ENCODE data around the gene SYP.
A peak's percentile ranks its signal among the peaks of the same experiment; 100 is the strongest.

SYP gene

GRCh38 chrX:49199906-49200771 lies at the start of gene SYP:
SYP (minus strand) TSS chrX:49200193; CDS start chrX:49200186, 7 bp downstream.
- peak; percentile 78 for DNase-seq (ENCODE audit: low read depth)

GRCh38 chrX:49249616-49250015 lies 49.6 kb upstream of the SYP start:
- DNase-seq (ENCODE audit: low read depth) = no peak

DNA sequence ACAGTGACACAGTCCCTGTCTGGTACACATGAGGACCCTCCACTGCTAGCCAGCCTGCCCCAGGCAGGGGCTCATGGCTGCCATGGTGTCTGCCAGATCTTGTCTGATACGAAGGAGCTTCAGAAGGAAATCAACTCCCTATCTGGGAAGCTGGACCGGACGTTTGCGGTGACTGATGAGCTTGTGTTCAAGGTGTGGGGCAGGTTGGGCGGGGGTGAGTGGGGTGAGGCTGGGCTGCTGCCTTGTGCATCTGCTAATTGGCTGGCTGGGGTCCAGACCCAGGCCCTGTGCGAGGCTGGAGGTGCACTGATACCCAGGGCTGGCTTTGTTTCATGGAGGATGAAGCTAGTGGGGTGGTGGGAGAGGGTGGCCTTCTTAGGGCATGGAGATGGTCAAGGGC lies 49.1 kb upstream of the SYP start:
- no peak for DNase-seq (ENCODE audit: low read depth)

DNA sequence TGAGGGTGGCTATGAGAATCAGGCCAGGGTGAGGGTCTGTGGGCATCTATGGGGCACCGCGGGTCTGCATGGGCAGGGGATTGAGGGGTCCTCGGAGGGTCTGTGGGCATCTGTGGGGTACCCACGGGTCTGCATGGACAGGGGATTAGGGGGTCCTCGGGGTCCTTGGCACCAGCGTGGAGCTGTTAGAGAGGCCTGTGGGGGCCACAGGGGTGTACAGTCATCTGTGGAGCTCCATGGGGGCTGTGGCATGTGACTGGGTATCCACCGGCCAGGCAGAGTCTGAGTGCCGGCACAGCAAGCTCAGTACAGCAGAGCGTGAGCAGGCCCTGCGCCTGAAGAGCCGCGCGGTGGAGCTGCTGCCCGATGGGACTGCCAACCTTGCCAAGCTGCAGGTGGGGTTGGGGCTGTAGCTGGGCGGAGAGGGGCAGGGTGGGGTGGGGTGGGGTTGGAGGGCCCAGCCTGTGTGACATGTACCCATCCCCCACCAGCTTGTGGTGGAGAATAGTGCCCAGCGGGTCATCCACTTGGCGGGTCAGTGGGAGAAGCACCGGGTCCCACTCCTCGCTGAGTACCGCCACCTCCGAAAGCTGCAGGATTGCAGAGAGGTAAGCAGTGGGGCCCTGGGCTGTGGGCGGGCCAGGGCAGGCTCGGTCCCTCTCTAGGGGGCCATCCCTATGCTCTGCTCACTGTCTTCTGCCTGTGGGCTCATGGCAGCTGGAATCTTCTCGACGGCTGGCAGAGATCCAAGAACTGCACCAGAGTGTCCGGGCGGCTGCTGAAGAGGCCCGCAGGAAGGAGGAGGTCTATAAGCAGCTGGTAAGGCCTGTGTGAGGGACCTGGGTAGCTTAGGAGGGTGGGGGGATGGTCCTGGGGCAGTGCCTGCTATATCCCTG lies 48.2 kb upstream of the SYP start:
- DNase-seq (ENCODE audit: low read depth) = no peak

- DNase-seq (ENCODE audit: low read depth) = no peak
Observed at GRCh38 chrX:49247346-49247745, 47.4 kb upstream of the SYP start.

DNA sequence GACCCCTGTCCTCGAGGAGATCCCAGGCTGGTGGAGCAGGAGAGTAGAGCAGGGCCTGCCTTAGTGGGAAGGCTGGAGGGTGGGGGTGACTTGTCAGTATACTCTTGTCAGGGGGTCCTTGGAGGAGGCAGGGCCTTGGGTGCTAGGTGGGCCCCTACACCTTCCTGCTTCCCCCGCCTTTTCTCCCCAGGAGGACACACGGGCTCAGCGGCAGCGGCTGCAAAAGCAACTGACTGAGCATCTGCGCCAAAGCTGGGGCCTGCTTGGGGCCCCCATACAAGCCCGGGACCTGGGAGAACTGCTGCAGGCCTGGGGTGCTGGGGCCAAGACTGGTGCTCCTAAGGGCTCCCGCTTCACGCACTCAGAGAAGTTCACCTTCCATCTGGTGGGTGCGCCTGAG lies 46.5 kb upstream of the SYP start:
- no peak for DNase-seq (ENCODE audit: low read depth)

DNA sequence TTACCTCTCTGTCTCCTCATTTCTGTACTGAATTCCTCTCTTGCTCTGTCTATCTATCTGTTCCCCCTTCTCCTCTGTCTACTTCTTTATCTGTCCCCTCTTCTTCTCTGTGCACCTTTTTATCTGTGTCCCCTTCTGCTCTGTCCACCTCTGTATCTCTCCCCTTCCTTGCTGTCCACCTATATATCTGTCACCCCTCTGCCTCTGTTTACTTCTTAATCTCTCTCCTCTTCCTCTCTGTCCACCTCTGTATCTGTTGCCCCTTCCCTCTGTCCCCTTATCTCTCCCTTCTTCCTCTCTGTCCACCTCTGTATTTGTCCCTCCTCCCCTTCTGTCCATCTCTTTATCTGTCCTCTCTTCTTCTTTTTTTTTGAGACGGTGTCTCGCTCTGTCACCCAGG lies 44.2 kb upstream of the SYP start:
- DNase-seq (ENCODE audit: low read depth) = no peak

DNA sequence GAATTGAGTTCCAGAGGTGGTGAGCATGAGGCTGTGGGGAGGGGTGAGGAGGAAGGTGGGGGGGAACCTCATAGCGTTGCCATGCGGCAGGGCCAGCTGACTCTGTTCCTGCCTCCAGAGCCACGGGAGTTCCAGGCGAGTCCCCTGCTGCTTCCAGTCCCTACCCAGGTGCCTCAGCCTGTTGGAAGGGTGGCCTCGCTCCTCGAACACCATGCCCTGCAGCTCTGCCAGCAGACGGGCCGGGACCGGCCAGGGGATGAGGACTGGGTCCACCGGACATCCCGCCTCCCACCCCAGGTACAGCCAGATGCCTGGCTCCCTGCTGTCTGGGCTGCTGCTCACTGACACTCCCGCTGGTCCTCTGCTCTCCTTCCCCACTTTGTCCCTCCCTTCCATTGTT lies 43.2 kb upstream of the SYP start:
- no peak for DNase-seq (ENCODE audit: low read depth)

DNA sequence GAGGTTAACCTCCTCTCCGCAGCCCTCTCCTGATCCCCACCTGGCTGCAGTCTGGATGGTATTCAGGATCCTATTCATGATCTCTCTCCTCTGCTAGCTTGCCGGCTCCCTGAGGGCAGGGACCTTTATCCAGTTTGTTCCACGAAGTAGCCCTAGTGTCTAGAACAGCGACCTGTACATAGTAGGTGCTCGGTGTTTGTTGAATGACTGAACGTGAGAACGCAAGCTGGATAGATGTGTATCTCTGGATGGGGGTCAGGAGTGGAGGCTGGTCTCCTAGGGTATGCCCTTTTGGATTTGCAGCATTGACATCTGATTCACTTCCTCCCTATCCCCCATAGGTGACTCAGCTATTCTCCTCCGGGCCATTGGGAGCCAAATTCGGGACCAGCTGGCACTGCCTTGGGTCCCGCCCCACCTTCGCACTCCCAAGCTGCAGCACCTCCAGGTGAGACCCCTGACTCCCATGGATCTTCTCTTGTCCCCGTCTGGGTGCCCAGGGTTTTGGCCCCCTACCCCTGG lies 42.6 kb upstream of the SYP start:
- DNase-seq (ENCODE audit: low read depth) = no peak

DNA sequence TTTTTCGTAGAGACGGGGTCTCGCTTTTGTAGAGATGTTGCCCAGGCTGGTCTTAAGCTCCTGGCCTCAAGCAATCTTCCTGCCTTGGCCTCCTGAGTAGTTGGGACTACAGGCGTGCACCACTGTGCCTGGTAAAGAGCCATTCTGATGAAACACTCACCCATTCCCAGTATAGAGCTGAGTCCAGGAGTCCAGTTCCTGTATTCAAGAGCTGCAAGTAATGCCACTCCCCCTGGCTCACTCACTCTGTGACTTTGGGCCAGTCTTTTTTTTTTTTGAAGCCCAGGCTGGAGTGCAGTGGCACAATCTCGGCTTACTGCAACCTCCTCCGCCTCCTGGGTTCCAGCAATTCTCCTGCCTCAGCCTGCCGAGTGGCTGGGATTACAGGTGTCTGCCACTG lies 38.7 kb upstream of the SYP start:
- DNase-seq (ENCODE audit: low read depth) = no peak

GRCh38 chrX:49237060-49237459 lies 37.1 kb upstream of the SYP start:
- DNase-seq (ENCODE audit: low read depth) = no peak

DNA sequence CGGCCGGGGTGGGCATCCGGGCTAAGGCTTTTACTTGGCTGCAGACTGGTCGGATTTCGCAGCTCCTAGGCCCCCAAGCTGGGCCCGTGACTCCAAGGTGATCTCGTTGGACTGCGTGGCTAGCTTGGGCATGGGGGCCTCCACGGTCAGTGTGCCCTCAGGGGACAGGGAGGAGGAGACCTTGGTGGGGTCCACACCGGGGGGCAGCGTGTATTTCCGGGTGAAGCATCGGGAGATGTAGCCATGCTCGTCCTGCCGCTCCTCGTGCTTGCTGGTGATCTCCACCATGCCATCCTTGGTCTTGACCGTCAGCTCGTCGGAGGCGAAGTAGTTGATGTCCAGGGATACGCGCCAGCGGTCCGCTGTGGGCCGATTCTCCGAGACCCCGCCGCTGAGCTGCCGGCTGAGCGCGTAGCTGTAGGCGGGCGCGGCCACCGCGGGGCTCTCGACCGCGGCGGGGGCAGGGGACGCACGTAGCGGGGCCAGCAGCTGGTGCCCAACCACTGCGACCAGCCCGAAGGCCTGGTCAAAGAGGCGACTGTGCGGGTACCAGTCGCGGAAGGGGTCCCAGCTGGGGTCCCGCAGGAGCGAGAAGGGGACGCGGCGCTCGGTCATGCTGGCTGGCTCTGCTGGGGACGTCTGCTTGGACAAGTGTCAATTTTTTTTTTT lies 34.0 kb upstream of the SYP start:
- DNase-seq (ENCODE audit: low read depth) = no peak

GRCh38 chrX:49233176-49233575 lies 33.2 kb upstream of the SYP start, which contains the start of gene CACNA1F:
CACNA1F (minus strand) TSS chrX:49233340; CDS start chrX:49233309, 31 bp downstream.
- no peak for DNase-seq (ENCODE audit: low read depth)

- no peak for DNase-seq (ENCODE audit: low read depth)
Observed at GRCh38 chrX:49232525-49232924, 32.5 kb upstream of the SYP start.

- DNase-seq (ENCODE audit: low read depth) = no peak
Observed at GRCh38 chrX:49231333-49232000, 31.5 kb upstream of the SYP start.

DNA sequence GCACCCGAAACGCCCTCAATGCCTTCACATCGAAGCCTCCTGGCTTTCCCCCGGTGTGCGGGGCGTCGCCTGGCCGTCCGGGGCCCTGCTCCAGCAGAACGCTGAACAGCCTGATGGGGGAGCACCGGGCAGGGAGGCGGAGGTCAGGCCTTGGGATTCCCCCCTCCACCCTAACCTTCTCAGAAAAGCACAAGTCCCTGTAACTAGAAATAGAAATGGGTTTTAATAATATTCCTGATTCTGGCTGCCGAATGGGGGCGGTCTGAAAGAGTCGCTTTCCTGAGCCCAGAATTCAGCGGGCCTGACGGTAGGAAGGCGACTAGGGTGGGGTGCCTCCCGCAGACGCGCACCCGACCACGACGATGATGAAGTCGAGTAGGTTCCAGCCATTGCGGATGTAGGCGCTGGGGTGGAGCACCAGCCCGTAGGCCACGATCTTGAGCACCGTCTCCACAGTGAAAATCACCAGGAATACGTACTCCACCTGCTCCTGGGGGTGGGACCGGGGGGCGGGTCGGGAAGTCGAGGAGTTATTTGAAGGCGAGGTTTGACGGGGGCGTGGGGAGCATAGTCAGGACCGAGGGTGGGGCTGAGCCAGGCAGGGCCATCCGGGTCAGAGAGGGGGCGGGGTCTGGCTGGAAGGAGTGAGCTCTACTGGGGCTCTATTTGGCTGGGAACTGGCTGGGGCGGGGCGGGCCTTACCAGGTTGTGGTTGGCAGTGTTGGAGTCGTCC lies 30.7 kb upstream of the SYP start:
- DNase-seq (ENCODE audit: low read depth) = peak; percentile 29

- DNase-seq (ENCODE audit: low read depth) = no peak
Observed at GRCh38 chrX:49228185-49228584, 28.2 kb upstream of the SYP start.

- DNase-seq (ENCODE audit: low read depth) = no peak
Observed at GRCh38 chrX:49227726-49228125, 27.7 kb upstream of the SYP start.

DNA sequence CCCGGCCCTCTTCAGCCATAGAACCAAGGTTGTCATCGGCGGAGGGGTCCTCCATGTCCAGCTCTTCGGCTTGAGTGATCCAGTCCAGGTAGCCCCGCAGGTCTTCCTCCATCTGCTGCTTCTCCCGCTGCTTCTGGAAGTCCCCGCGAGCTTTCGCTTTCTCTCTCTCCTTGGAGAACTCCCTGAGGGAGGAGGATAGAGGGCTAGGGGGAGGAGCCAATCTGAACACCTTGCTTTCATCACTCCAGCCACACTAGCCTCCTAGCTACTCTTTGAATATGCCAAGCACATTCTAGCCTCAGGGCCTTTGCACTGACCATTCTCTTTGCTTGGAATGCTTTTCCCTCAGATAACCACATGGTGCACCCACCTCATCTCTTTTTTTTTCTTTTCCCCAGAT lies 27.0 kb upstream of the SYP start:
- DNase-seq (ENCODE audit: low read depth) = no peak

- no peak for DNase-seq (ENCODE audit: low read depth)
Observed at GRCh38 chrX:49225858-49226257, 25.9 kb upstream of the SYP start.

DNA sequence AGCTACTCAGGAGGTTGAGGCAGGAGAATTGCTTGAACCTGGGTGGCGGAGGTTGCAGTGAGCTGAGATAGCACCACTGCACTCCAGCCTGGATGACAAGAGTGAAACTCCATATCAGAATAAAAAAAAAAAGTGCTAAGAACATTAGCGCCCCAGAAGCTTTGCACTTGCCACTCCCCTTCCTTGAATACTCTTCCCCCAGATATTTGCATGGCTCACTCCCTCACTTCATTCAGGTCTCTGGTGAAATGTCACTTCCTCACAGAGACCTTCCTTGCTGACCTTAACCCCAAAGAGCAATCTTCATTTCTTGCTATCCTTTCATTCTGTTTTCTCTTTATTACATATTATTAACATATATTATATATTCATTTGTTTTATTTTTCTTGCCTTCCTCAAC lies 21.9 kb upstream of the SYP start:
- DNase-seq (ENCODE audit: low read depth) = no peak

Measured in stimulated activated CD8-positive, alpha-beta memory T cell treated with anti-CD3 and anti-CD28 coated beads, Interleukin-12 subunit alpha, Interleukin-12 subunit beta, amount 100 ng/mL, for 4 hours (primary cell).